ENCODE measurements around the gene KIRREL1. TPM values are rescaled to one million over a fixed set of nuclear protein-coding genes. Genes with fewer than 3 reads are reported as not detected.

The KIRREL1 gene
- total RNA-seq: not detected

DNA sequence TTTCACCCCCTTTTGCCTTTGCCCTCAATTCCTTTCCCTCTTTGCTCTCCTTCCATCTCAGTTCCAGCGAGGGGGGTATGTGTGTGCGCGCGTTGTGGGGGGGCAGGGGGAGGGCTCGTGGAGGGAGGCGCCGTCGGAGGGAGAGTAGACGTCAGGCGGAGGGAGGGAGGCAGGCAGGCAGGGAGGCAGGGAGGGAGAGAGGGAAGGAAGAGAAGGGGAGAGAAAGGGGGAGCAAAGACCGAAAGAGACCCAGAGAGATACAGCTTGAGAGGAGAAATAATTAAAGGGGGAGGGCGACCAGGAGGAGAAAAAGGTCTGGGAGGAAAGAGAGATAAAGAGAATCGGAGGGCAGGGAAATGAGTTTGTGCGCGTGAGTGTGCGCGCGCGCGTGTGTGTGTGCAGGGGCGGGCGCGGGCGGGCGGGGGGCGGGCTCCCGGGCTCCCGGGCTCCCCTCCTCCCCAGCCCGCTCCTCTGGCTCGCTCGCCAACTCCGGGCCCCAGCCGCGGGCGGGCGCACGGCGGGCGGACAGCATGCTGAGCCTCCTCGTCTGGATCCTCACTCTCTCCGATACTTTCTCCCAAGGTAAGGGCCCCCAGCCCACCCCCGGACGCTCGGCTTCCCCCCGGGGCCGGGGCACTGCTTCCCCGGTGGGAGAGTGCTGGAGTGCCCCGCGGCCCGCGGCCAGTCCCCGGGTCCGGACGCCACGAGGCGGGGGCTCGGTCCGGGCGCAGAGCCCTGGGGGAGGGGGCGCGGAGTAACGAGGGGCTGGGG is at the start of gene KIRREL1:
TSS of gene KIRREL1 (plus strand) at position 499 of the 771 bp plus-strand sequence. CDS start at position 531, 32 bp downstream.
- no peak for DNase-seq
- H3K27ac Mint-ChIP-seq: no peak within 1 kb of the TSS
- H3K27me3 Mint-ChIP-seq (ENCODE audit: low read depth): peaks cover 40% of the 10 kb centered on the region

DNA sequence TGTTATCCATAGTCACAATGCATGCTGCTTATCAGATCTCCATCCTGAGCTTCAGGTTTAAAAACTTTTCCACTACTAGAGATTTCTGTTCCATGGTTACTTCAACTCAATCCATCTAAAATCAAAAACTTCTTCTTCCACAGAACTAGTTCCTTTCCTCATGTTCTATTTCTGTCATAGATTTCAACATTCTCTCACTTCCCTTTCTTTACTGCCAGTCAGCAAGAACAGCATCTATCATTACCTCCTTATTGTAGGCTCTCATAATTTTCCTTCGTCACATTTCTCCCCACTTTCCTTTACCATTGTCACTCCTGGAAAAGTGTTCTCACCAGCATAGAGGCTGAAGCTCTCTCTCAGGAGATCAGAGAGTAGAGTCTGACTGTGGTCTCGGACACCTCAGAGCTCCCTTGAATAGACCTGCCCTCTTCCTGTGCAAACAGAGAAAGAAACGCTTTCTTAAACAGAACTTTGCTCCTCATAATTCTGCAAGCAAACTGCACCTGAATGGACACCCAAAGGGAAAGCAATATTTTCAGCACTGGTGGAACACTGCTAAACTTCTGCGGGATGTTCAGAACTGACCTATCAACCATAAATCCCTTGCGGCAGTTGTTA is 48.7 kb upstream of the KIRREL1 start:
- no peak overlapping the region for H3K4me3 Mint-ChIP-seq
- ATAC-seq (replicated peaks in 1 of 2) (no peak), DNase-seq (no peak)
- peaks cover 20% of the 10 kb centered on the region for H3K27me3 Mint-ChIP-seq (ENCODE audit: low read depth)
- H3K9me3 Mint-ChIP-seq: no peaks in the 10 kb centered on the region
- no peaks in the 10 kb centered on the region for H3K4me1 Mint-ChIP-seq (ENCODE audit: low read depth)
- no peak overlapping the region for H3K27ac Mint-ChIP-seq
- H3K36me3 Mint-ChIP-seq (ENCODE audit: insufficient read depth in 2 of 2): no peaks in the 10 kb centered on the region

More for the DNA sequence above, at the start of gene KIRREL1:
- Mint-ChIP-seq H3K4me3 (peak within 1 kb of the TSS; percentile 75 to 82), H3K36me3 (ENCODE audit: insufficient read depth in 2 of 2) (no peaks in the 10 kb centered on the region), H3K4me1 (ENCODE audit: low read depth) (peaks cover 11% of the 10 kb centered on the region), H3K9me3 (no peaks in the 10 kb centered on the region)
- peak; percentile 29 to 35 for ATAC-seq (replicated peaks in 1 of 2)

DNA sequence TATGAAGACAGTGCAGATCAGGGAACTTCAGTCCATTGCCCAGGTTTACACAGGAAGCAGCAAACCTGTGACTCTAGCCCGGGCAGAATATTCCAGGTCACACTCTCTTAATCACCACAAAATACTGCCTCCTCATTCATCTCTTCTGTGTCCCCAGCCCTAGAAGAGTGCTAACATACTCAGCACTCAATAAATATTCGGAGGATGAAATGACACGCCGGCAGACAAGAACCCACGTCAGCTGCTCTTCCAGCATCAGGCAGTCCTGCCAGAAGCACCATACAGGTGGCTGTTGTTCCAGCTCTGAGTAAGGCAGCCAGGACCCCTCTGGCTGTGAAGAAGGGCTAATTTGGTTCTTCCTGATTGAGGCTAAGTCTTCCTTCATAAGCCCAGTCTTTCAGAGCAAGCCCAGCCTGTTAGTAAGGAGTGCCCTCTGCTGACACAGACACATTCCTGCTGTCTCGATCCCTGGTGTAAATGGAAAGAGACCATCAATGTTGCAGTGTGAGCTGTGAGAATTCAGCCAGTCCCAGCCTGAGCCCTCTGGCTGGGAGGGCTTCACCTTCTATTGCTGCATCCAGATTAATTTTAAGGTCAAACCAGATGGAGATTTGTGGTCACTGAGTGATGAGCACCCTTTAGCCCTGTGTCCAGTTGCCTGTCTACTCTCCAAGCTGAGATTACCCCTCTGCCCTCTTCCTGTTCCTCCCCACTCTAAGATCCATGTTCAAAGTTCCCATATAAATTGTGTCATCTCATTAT is 45.0 kb upstream of the KIRREL1 start:
- no peaks in the 10 kb centered on the region for H3K9me3 Mint-ChIP-seq
- no peak overlapping the region for H3K27ac Mint-ChIP-seq
- no peaks in the 10 kb centered on the region for H3K4me1 Mint-ChIP-seq (ENCODE audit: low read depth)
- H3K4me3 Mint-ChIP-seq: no peak overlapping the region
- H3K36me3 Mint-ChIP-seq (ENCODE audit: insufficient read depth in 2 of 2): no peaks in the 10 kb centered on the region
- peaks cover 30% of the 10 kb centered on the region for H3K27me3 Mint-ChIP-seq (ENCODE audit: low read depth)
- DNase-seq (peak in 1 of 2 donors; percentile 1), ATAC-seq (replicated peaks in 1 of 2) (no peak)

DNA sequence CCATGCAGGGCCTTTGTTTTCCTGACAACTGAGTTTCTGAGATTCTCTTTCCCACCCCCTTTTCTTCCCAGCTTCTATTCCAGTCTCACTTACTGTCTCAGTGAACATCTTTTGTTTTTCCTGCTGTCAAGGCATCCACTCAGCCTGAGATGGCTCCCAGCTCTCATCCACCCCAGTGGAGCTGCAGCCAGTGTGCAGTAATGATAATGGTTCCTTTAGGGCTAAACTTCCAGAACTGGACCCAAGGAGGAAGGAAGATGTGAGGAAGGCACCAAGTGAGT is 44.4 kb upstream of the KIRREL1 start:
- H3K4me3 Mint-ChIP-seq: no peak overlapping the region
- H3K27me3 Mint-ChIP-seq (ENCODE audit: low read depth): peaks cover 31% of the 10 kb centered on the region
- ATAC-seq (replicated peaks in 1 of 2): no peak
- no peaks in the 10 kb centered on the region for H3K36me3 Mint-ChIP-seq (ENCODE audit: insufficient read depth in 2 of 2)
- no peaks in the 10 kb centered on the region for H3K4me1 Mint-ChIP-seq (ENCODE audit: low read depth)
- H3K9me3 Mint-ChIP-seq: no peaks in the 10 kb centered on the region
- no peak overlapping the region for H3K27ac Mint-ChIP-seq
- DNase-seq: no peak

DNA sequence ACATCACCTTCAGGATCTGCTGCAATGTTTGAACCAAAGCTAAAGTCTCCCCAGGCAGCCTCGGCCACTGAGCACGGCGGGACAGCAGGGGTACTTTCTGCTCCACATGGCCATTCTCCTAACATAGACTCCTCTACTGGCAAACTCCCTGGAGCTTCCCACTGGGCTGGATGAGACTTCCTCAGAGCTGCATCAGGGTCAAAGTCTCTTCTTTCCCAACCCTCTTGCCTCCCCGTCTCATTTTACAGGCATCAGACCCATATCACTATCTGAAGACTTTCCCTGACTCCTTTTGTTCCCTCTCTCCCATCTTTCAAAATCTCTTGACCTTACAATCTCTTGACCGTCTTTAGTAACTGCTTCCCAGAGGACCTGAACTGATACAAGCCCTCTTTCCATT is 42.2 kb upstream of the KIRREL1 start:
- Mint-ChIP-seq H3K4me1 (ENCODE audit: low read depth) (no peaks in the 10 kb centered on the region), H3K27ac (no peak overlapping the region), H3K36me3 (ENCODE audit: insufficient read depth in 2 of 2) (no peaks in the 10 kb centered on the region), H3K9me3 (no peaks in the 10 kb centered on the region), H3K27me3 (ENCODE audit: low read depth) (peaks cover 44% of the 10 kb centered on the region), H3K4me3 (no peak overlapping the region)
- no peak for DNase-seq
- no peak for ATAC-seq (replicated peaks in 1 of 2)

DNA sequence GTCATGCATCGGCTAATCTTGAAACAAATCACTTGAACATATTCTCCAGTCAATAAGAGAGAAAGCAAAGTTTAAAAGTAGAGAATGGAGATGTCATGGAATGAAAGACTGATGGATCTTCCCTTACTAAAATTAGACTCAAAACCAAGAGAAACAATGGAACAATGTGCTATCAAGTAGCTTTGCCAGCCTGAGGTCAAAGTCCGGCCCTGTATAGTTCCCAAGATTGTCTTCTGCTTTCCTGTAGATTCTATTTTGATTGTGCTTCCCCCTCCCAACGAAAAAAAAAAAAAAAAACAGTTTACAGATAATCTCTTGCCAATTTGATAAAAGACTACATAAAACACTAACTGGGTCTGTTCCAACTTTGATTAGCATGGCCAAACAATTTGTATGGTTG is 40.8 kb upstream of the KIRREL1 start:
- Mint-ChIP-seq H3K27me3 (ENCODE audit: low read depth) (peaks cover 57% of the 10 kb centered on the region), H3K27ac (no peak overlapping the region), H3K36me3 (ENCODE audit: insufficient read depth in 2 of 2) (no peaks in the 10 kb centered on the region), H3K4me1 (ENCODE audit: low read depth) (no peaks in the 10 kb centered on the region), H3K4me3 (no peak overlapping the region), H3K9me3 (no peaks in the 10 kb centered on the region)
- DNase-seq (no peak), ATAC-seq (replicated peaks in 1 of 2) (no peak)

DNA sequence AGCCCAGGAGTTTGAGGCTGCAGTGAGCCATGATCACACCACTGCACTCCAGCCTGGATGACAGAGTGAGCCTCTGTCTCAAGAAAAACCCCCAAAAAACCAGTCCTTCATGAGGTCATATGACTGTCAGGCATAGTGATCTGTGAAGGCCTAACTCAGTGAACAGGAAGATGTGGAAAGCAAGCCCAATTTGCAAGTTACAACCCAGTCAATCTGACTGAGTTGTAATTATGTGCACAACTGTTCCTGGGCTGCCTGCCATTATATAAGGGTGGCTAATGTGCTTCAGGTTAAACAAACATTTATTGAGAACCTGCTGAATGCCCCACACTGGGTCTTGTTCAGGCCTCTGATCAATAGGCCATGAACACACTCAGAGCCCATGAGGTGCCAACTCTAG is 38.2 kb upstream of the KIRREL1 start:
- Mint-ChIP-seq H3K4me1 (ENCODE audit: low read depth) (no peaks in the 10 kb centered on the region), H3K9me3 (no peaks in the 10 kb centered on the region), H3K4me3 (no peak overlapping the region), H3K27me3 (ENCODE audit: low read depth) (peaks cover 55% of the 10 kb centered on the region), H3K27ac (no peak overlapping the region), H3K36me3 (ENCODE audit: insufficient read depth in 2 of 2) (no peaks in the 10 kb centered on the region)
- ATAC-seq (replicated peaks in 1 of 2) (no peak), DNase-seq (no peak)

DNA sequence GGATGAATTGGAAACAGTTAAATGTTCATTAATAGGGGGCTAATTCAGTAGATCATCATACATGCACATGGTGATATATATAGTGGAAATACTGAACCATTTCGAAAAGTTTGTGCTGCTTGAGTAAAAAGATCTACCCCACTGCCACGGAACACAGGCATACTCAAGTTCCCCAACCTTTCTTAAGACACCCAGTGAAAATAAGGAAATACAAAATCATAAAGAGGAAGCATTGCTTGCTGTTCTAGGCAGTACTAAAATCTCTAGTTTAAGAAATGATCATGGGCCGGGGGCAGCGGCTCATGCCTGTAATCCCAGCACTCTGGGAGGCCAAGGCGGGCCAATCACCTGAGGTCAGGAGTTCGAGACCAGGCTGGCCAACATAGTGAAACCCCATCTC is 37.6 kb upstream of the KIRREL1 start:
- Mint-ChIP-seq H3K27me3 (ENCODE audit: low read depth) (peaks cover 49% of the 10 kb centered on the region), H3K36me3 (ENCODE audit: insufficient read depth in 2 of 2) (no peaks in the 10 kb centered on the region), H3K27ac (no peak overlapping the region), H3K4me1 (ENCODE audit: low read depth) (no peaks in the 10 kb centered on the region), H3K4me3 (no peak overlapping the region), H3K9me3 (no peaks in the 10 kb centered on the region)
- DNase-seq (no peak), ATAC-seq (replicated peaks in 1 of 2) (no peak)

DNA sequence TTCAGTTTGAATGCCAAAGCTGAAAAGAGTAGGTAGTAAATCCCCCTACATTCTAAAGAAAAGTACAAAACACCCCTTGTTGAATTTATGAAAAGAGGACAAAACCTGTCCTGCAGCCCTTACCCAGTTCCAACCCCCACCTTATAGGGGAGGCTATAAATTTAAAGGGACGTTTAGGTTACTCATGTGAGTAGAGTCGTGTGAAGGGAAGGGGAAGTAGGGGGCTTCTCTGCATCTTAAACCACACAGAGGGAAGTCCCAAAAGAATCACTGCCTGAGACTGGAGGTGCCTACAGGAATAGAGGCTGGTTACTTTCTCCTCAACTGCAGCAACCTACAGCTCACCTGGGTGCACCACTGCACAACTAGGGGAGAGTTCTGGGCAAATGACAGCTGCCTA is 36.7 kb upstream of the KIRREL1 start:
- Mint-ChIP-seq H3K4me1 (ENCODE audit: low read depth) (no peaks in the 10 kb centered on the region), H3K27ac (no peak overlapping the region), H3K4me3 (no peak overlapping the region), H3K27me3 (ENCODE audit: low read depth) (peaks cover 44% of the 10 kb centered on the region), H3K9me3 (no peaks in the 10 kb centered on the region), H3K36me3 (ENCODE audit: insufficient read depth in 2 of 2) (no peaks in the 10 kb centered on the region)
- DNase-seq (no peak), ATAC-seq (replicated peaks in 1 of 2) (no peak)

DNA sequence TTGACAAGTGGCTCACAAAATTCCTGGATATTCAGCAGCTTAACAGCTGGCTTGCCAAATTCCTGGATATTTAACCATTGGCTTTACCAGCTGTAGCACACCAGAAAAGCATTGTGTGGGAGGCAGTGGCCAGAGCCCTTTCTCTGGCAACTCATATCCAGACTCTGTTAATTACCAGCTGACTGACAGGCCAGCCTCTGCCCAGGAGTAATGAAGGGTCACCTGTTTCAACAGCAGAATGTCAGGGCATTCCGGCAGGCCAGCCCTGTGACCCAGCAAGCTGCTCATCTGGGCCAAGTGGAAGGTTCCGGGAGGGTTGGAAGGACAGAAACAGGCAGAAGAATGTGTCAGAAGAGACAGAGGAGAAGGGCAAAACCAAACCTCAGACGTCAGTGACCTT is 35.2 kb upstream of the KIRREL1 start:
- peaks cover 54% of the 10 kb centered on the region for H3K27me3 Mint-ChIP-seq (ENCODE audit: low read depth)
- no peak for ATAC-seq (replicated peaks in 1 of 2)
- no peaks in the 10 kb centered on the region for H3K9me3 Mint-ChIP-seq
- no peak overlapping the region for H3K27ac Mint-ChIP-seq
- no peak overlapping the region for H3K4me3 Mint-ChIP-seq
- DNase-seq: no peak
- no peaks in the 10 kb centered on the region for H3K36me3 Mint-ChIP-seq (ENCODE audit: insufficient read depth in 2 of 2)
- peaks cover 7% of the 10 kb centered on the region for H3K4me1 Mint-ChIP-seq (ENCODE audit: low read depth)

DNA sequence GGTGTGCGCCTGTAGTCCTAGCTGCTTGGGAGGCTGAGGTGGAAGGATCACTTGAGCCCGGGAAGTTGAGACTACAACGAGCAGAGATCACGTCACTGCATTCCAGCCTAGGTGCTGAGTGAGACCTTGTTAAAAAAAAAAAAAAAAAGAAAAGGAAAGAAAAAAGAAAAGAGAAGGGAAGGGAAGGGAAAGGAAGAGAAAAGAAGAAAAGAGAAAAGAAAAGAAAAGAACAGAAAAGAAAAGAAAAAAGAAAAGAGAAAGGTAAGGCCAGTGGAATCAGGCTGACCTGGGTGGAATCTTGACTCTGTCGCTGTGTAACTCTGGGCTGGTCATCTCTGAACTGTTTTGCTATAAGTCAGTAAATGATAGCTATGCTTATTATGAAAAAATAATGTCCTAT is 33.7 kb upstream of the KIRREL1 start:
- no peaks in the 10 kb centered on the region for H3K36me3 Mint-ChIP-seq (ENCODE audit: insufficient read depth in 2 of 2)
- ATAC-seq (replicated peaks in 1 of 2): no peak
- no peak for DNase-seq
- H3K9me3 Mint-ChIP-seq: no peaks in the 10 kb centered on the region
- H3K4me1 Mint-ChIP-seq (ENCODE audit: low read depth): peaks cover 7% of the 10 kb centered on the region
- H3K4me3 Mint-ChIP-seq: no peak overlapping the region
- peaks cover 48% of the 10 kb centered on the region for H3K27me3 Mint-ChIP-seq (ENCODE audit: low read depth)
- no peak overlapping the region for H3K27ac Mint-ChIP-seq

DNA sequence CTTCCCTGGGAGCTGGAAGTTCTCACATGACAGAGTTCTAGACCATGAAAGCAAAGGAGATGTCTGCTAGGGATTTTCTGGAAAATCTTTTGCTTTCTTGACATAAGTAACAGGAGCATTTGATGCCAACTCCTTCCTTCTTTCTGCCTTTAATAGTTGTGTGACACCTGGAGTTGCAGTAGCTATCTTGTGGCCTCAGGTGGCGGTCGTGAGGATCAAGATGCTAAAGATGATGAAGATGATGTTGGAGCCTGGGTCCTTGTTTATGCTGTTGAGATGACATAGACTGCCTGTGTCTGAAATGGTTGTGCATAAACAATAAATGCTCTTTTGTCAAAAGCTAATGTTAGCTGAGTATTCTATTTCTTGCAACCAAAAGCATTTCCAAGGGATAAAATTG is 32.7 kb upstream of the KIRREL1 start:
- Mint-ChIP-seq H3K27me3 (ENCODE audit: low read depth) (peaks cover 45% of the 10 kb centered on the region), H3K27ac (no peak overlapping the region)
- ATAC-seq (replicated peaks in 1 of 2): no peak

More for the DNA sequence above, 32.7 kb upstream of the KIRREL1 start:
- Mint-ChIP-seq H3K36me3 (ENCODE audit: insufficient read depth in 2 of 2) (no peaks in the 10 kb centered on the region), H3K4me1 (ENCODE audit: low read depth) (peaks cover 7% of the 10 kb centered on the region), H3K4me3 (no peak overlapping the region), H3K9me3 (no peaks in the 10 kb centered on the region)
- DNase-seq: no peak
